DND-41 (cell line): Measurements from ENCODE around the gene FCN2.

Experiments used
- EZH2 ChIP-seq: IDR thresholded peaks from 3 replicates; pipeline ENCODE4 v1.6.1; 2012; ENCODE audit warnings: borderline replicate concordance, low read depth, mild to moderate bottlenecking, moderate library complexity, low read length, inconsistent platforms; ENCODE audit not compliant: severe bottlenecking
- TF ChIP-seq, protein P1 (sequence below): IDR thresholded peaks from 2 replicates; pipeline ENCODE4 v1.5.1; 2012; ENCODE audit warnings: borderline replicate concordance, low read length, moderate library complexity, mild to moderate bottlenecking; ENCODE audit not compliant: poor library complexity, severe bottlenecking; ENCODE audit errors: extremely low read depth

DNA sequence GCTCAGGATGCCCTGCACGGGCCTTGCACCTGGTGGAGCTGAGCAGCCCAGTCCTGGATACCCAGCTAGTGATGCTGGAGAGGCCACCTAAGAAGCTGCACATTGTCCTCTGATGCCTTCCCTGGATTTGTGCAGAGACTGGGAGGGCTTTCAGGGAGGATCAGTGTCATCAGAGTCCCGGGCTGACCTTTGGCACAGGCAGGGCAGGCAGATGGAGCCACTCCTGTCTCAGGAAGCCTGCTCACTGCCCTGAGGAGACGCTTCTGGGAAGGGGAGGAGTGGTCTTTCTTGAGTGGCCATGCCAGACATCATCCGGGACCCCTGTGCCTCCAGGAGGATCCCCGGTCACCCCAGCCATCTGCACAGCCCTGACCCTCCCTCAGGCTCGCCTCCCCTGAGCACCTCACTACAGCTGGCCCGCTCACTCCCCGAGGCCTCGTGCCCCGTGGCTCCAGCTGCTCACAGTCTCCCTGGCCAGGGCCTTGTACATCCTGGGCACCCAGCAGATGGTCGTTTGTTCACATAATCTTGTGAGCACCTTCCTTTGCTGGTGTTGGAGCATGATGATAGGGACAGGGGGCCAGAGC is 47.2 kb upstream of the FCN2 start:
- TF ChIP-seq, protein P1, sequence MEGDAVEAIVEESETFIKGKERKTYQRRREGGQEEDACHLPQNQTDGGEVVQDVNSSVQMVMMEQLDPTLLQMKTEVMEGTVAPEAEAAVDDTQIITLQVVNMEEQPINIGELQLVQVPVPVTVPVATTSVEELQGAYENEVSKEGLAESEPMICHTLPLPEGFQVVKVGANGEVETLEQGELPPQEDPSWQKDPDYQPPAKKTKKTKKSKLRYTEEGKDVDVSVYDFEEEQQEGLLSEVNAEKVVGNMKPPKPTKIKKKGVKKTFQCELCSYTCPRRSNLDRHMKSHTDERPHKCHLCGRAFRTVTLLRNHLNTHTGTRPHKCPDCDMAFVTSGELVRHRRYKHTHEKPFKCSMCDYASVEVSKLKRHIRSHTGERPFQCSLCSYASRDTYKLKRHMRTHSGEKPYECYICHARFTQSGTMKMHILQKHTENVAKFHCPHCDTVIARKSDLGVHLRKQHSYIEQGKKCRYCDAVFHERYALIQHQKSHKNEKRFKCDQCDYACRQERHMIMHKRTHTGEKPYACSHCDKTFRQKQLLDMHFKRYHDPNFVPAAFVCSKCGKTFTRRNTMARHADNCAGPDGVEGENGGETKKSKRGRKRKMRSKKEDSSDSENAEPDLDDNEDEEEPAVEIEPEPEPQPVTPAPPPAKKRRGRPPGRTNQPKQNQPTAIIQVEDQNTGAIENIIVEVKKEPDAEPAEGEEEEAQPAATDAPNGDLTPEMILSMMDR = no peak
- TF ChIP-seq EZH2 = no peak
